Coronary artery (tissue), 2 donors: ENCODE data around the gene SBK2.
"Not testable (repeated sequence)": the region's sequence is repeated elsewhere in the genome, so short reads cannot be mapped to it uniquely, and the experiment has no call there.

ENCODE experiments used
- DNase-seq: peaks from one replicate; pipeline ENCODE4 v3.0.0-alpha.2; 2017; ENCODE audit warnings: low spot score
- H3K27ac ChIP-seq, 2 donors: fragments of 200-600 bp; sonication (generic); one replicate each; pipeline ENCODE4 v1.5.1; 2016 to 2019
- H3K4me3 ChIP-seq: fragments of 200-600 bp; sonication (generic); 2 replicates; pipeline ENCODE4 v1.5.1; 2016; ENCODE audit warnings: mild to moderate bottlenecking, moderate library complexity
- TF ChIP-seq, protein P1 (sequence below): fragments of 200-600 bp; sonication (generic); IDR thresholded peaks from one replicate; pipeline ENCODE4 v1.5.1; 2019; ENCODE audit warnings: antibody characterized with exemption

Gene SBK2

DNA sequence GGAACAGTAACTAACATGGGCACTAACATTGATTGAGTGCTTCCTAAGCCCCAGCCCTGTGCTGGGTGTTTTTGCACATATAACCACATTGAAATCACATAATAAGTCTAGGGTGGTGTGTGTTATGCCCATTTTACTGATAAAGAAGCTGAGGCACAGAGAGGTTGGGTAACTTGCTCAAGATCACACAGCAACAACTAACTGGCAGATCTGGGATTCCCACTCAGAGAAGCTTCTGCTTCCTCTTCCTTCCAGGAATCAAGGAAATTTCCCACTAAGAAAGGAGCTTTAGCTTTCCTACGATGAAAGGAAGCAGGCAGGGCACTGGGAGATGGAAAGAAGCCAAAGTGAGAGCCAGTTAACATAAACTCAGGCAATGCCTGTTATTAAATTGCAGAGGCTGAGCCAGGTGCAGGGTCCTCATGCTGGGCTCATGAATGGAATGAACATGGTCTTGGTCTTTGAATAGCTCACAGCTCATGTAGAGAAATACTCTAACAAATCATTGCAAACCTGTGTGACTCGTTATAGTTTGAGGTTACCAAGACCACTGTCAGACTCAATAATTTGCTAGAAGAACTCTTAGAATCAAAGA, 38.6 kb downstream of the SBK2 start:
- no peak for DNase-seq
- Histone ChIP-seq H3K27ac (no peak overlapping the region), H3K4me3 (no peak overlapping the region)
- TF ChIP-seq, protein P1, sequence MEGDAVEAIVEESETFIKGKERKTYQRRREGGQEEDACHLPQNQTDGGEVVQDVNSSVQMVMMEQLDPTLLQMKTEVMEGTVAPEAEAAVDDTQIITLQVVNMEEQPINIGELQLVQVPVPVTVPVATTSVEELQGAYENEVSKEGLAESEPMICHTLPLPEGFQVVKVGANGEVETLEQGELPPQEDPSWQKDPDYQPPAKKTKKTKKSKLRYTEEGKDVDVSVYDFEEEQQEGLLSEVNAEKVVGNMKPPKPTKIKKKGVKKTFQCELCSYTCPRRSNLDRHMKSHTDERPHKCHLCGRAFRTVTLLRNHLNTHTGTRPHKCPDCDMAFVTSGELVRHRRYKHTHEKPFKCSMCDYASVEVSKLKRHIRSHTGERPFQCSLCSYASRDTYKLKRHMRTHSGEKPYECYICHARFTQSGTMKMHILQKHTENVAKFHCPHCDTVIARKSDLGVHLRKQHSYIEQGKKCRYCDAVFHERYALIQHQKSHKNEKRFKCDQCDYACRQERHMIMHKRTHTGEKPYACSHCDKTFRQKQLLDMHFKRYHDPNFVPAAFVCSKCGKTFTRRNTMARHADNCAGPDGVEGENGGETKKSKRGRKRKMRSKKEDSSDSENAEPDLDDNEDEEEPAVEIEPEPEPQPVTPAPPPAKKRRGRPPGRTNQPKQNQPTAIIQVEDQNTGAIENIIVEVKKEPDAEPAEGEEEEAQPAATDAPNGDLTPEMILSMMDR: no peak

- DNase-seq: no peak
- no peak overlapping the region for H3K4me3 ChIP-seq
- TF ChIP-seq, protein P1: no peak
Observed at GRCh38 chr19:55497763-55498162, 39.2 kb downstream of the SBK2 start.

GRCh38 chr19:55496820-55497219, 40.1 kb downstream of the SBK2 start:
- H3K27ac ChIP-seq, H3K4me3 ChIP-seq, DNase-seq: not testable (repeated sequence)

More at GRCh38 chr19:55497763-55498162, 39.2 kb downstream of the SBK2 start:
- H3K27ac ChIP-seq: no peak overlapping the region

DNA sequence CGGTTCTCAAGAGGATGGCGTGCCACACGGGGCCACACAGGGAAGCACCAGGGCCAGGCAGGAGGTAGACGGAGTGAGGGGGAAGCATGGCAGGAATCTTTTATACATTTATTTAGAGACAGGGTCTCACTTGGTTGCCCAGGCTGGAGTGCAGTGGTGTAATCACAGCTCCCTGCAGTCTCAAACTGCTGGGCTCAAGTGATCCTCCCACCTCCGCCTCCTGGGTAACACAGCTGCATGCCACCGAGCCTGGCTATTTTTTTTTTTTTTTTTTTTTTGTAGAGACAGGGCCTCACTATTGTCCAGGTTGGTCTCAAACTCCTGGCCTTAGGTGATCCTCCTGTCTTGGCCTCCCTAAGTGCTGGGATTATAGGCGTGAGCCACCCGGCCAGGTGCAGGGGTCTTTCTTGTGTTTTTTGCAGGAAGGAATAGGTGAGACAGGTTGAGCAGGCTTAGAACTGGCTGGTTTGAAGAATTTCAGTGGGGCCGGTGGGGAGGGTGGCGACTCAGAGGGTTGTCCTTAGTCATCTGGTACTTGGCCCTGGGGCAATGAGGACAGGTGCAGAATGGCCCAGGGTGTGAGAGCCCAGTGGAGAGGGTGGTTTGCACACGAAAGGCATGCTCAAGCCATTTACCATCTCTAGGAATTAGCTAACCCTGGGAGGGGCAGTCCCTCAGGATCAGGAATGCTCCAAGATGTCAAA, 41.1 kb downstream of the SBK2 start:
- no peak overlapping the region for H3K27ac ChIP-seq
- TF ChIP-seq, protein P1: no peak
- H3K4me3 ChIP-seq: no peak overlapping the region
- DNase-seq: peak; percentile 62

DNA sequence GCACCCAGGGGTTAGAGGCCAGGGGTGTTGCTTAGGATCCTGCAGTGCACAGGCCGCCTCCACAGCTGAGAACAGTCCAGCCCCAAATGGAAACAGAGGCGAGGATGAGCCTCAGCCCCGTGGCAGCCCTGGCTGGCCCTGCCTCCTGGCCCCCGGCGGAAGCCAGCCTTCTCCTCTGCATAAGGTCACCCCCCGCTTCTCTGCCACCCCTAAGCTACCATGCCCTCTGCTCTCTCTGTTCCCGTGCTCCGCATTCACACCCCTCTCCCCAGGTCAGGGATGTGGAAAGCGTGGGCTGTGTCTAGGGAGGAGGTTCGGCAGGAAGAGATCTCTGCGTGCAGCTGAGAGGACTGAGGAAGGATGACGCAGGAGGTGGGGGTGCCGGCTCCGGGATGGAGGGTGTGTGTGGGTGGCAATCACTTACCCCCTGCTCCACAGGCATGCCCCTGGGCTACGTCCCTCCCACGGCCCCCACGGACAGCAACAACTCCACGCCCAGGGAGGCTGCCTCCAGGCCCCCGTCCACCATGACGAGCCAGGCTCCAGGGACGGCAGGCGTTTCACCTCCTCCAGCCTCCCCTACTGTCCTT, 42.7 kb downstream of the SBK2 start:
- peak overlapping the region; percentile 58 to 85 for H3K27ac ChIP-seq
- peak overlapping the region; percentile 58 for H3K4me3 ChIP-seq
- no peak for DNase-seq
- TF ChIP-seq, protein P1: no peak

DNA sequence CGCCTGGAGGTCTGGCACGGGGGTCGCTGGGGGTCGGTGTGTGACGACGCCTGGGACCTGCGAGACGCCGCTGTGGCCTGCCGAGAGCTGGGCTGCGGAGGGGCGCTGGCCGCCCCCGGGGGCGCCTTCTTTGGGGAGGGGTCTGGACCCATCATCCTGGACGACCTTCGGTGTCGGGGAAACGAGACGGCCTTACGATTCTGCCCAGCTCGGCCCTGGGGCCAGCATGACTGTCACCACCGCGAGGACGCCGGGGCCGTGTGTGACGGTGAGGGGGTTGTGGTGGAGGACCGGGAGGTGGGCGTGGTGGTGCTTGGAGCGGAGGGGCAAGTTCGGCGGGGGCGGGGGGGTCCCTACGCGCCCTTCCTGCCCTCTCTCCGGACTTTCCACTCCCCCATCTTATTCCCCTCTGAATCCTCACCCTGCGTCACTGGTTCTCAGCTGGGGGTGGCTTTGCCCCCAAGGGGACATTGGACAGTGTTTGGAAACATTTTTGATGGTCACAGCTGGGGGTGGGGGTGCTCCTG, 43.2 kb downstream of the SBK2 start:
- DNase-seq: no peak
- TF ChIP-seq, protein P1: no peak
- Histone ChIP-seq H3K4me3 (peak overlapping the region; percentile 58), H3K27ac (peak overlapping the region; percentile 58 to 85)

DNA sequence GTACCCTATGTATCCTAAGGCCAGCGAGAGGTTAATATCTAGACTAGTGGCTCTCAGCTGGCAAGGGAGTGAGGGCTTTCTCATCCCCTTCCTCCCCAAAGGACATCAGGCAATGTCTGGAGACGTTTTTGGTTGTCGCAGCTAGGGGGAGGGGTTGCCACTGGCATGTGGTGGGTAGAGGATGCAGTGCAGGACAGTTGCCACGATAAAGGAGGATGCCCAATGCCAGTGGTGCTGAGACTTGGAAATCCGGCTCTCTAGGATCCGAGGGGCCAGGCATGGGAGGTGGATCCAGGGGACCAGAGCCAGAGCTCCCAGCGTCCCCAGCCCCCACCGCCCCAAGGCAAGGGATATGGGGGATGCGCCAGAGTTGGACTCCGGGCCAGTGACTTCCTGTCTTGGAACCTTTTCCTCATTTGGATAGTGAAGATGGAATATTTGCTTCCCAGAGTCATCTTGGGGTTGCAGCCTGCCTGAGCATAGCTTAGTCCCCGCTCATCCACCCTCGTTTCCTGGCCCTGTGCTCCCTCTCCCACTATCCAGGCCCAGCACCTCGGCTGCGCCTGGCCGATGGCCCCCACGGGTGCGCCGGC, 43.8 kb downstream of the SBK2 start:
- DNase-seq: no peak
- TF ChIP-seq, protein P1: no peak
- Histone ChIP-seq H3K4me3 (peak overlapping the region; percentile 58), H3K27ac (peak overlapping the region; percentile 58 to 85)
